GM19023 (cell line): Measurements from ENCODE around the gene PHF11.
"Not testable (repeated sequence)": the region's sequence is repeated elsewhere in the genome, so short reads cannot be mapped to it uniquely, and the experiment has no call there.

Experiments used
- ATAC-seq: cut with Tn5 transposase; IDR thresholded peaks from one replicate; pipeline ENCODE4 v1.9.1; 2021; ENCODE audit warnings: mild to moderate bottlenecking, moderate library complexity; ENCODE audit not compliant: unreplicated experiment

Gene PHF11

GRCh38 chr13:49495783-49496762, at the start of gene PHF11:
Gene PHF11 (plus strand): TSS chr13:49495953. CDS start chr13:49496002, 49 bp downstream.
- ATAC-seq, result peak; percentile 87

GRCh38 chr13:49446473-49446872, 49.3 kb upstream of the PHF11 start:
- no peak for ATAC-seq

GRCh38 chr13:49448753-49449152, 47.0 kb upstream of the PHF11 start:
- no peak for ATAC-seq

- ATAC-seq, result no peak
Measured at GRCh38 chr13:49450105-49450819, 45.5 kb upstream of the PHF11 start.

- ATAC-seq, result no peak
Measured at GRCh38 chr13:49452725-49453457, 42.9 kb upstream of the PHF11 start.

GRCh38 chr13:49453465-49453864, 42.3 kb upstream of the PHF11 start:
- no peak for ATAC-seq

- ATAC-seq, result peak; percentile 80
Measured at GRCh38 chr13:49454388-49455006, 41.3 kb upstream of the PHF11 start.

GRCh38 chr13:49455007-49455398, 40.8 kb upstream of the PHF11 start:
- no peak for ATAC-seq

- ATAC-seq, result no peak
Measured at GRCh38 chr13:49456156-49456555, 39.6 kb upstream of the PHF11 start.

- ATAC-seq, result no peak
Measured at GRCh38 chr13:49457221-49457620, 38.5 kb upstream of the PHF11 start.

GRCh38 chr13:49459580-49459979, 36.2 kb upstream of the PHF11 start:
- ATAC-seq, result no peak

- ATAC-seq, result no peak
Measured at GRCh38 chr13:49464085-49464484, 31.7 kb upstream of the PHF11 start.

- ATAC-seq, result no peak
Measured at GRCh38 chr13:49464621-49465325, 31.0 kb upstream of the PHF11 start.

- ATAC-seq, result no peak
Measured at GRCh38 chr13:49466292-49466838, 29.4 kb upstream of the PHF11 start.

- ATAC-seq, result no peak
Measured at GRCh38 chr13:49472186-49472585, 23.6 kb upstream of the PHF11 start.

- no peak for ATAC-seq
Measured at GRCh38 chr13:49476529-49476928, 19.2 kb upstream of the PHF11 start.

- no peak for ATAC-seq
Measured at GRCh38 chr13:49481788-49482187, 14.0 kb upstream of the PHF11 start.

GRCh38 chr13:49488563-49488962, 7.2 kb upstream of the PHF11 start:
- no peak for ATAC-seq

GRCh38 chr13:49494645-49495044, 1.1 kb upstream of the PHF11 start:
- ATAC-seq, result no peak

GRCh38 chr13:49496837-49497236, 1.1 kb downstream of the PHF11 start:
- ATAC-seq, result not testable (repeated sequence)
